H9 (cell line): ENCODE measurements around the gene BAZ2A. TPM values are rescaled to one million over a fixed set of nuclear protein-coding genes. Genes with fewer than 3 reads are reported as not detected.

Experiments used
- DNase-seq: peaks from one replicate; pipeline ENCODE4 v3.0.0-alpha.2; 2017
- H2AFZ ChIP-seq: one replicate; pipeline ENCODE4 v1.6.1; 2013; ENCODE audit warnings: mild to moderate bottlenecking, low read length, control low read depth, moderate library complexity
- H2AK5ac ChIP-seq: 2 replicates; pipeline ENCODE4 v1.6.1; 2013; ENCODE audit warnings: low read length, control low read depth, mixed read lengths; ENCODE audit not compliant: insufficient read length
- H2BK120ac ChIP-seq: one replicate; pipeline ENCODE4 v1.6.1; 2013; ENCODE audit warnings: low read depth, mild to moderate bottlenecking, low read length, control low read depth, inconsistent platforms; ENCODE audit not compliant: poor library complexity, severe bottlenecking
- H2BK12ac ChIP-seq: 2 replicates; pipeline ENCODE4 v1.6.1; 2013; ENCODE audit warnings: low read length, control low read depth, mixed read lengths, low read depth; ENCODE audit not compliant: insufficient read length
- H2BK15ac ChIP-seq: 2 replicates; pipeline ENCODE4 v1.6.1; 2013; ENCODE audit warnings: low read depth, low read length, control low read depth
- H2BK20ac ChIP-seq: one replicate; pipeline ENCODE4 v1.6.1; 2013; ENCODE audit warnings: low read depth, mild to moderate bottlenecking, low read length, control low read depth, inconsistent platforms; ENCODE audit not compliant: poor library complexity, severe bottlenecking
- H2BK5ac ChIP-seq: 2 replicates; pipeline ENCODE4 v1.6.1; 2013; ENCODE audit warnings: low read length, control low read depth, mixed read lengths; ENCODE audit not compliant: insufficient read length
- H3K14ac ChIP-seq: 2 replicates; pipeline ENCODE4 v1.6.1; 2013; ENCODE audit warnings: low read length, control low read depth; ENCODE audit not compliant: insufficient read depth
- H3K18ac ChIP-seq: 2 replicates; pipeline ENCODE4 v1.6.1; 2013; ENCODE audit warnings: low read depth, mild to moderate bottlenecking, mixed read lengths, low read length, control low read depth; ENCODE audit not compliant: insufficient read length
- H3K23ac ChIP-seq: 2 replicates; pipeline ENCODE4 v1.6.1; 2013; ENCODE audit warnings: low read length, control low read depth, mixed read lengths, low read depth; ENCODE audit not compliant: insufficient read length
- H3K23me2 ChIP-seq: 2 replicates; pipeline ENCODE4 v1.6.1; 2013; ENCODE audit warnings: low read depth, mild to moderate bottlenecking, mixed read lengths, low read length, control low read depth; ENCODE audit not compliant: insufficient read length, poor library complexity, severe bottlenecking
- H3K27ac ChIP-seq: 2 replicates; pipeline ENCODE4 v1.5.1; 2013; ENCODE audit warnings: low read length, control low read depth, mixed read lengths, low read depth; ENCODE audit not compliant: insufficient read length
- H3K27me3 ChIP-seq: 2 replicates; pipeline ENCODE4 v1.6.1; 2013; ENCODE audit warnings: low read length, control low read depth, inconsistent platforms; ENCODE audit not compliant: insufficient read depth
- H3K4ac ChIP-seq: 2 replicates; pipeline ENCODE4 v1.6.1; 2013; ENCODE audit warnings: low read depth, mild to moderate bottlenecking, control low read depth, inconsistent platforms, low read length, moderate library complexity
- H3K4me1 ChIP-seq: 2 replicates; pipeline ENCODE4 v1.6.1; 2013; ENCODE audit warnings: low read length, control low read depth, inconsistent platforms; ENCODE audit not compliant: insufficient read depth
- H3K4me2 ChIP-seq: 2 replicates; pipeline ENCODE4 v1.6.1; 2013; ENCODE audit warnings: low read length, control low read depth, mixed read lengths; ENCODE audit not compliant: insufficient read length, insufficient read depth
- H3K56ac ChIP-seq: 2 replicates; pipeline ENCODE4 v1.6.1; 2013; ENCODE audit warnings: low read depth, mild to moderate bottlenecking, mixed read lengths, low read length, control low read depth; ENCODE audit not compliant: insufficient read length
- H3K79me1 ChIP-seq: 2 replicates; pipeline ENCODE4 v1.6.1; 2013; ENCODE audit warnings: low read depth, mild to moderate bottlenecking, moderate library complexity, low read length, control low read depth, inconsistent platforms; ENCODE audit not compliant: insufficient read depth, poor library complexity, severe bottlenecking
- H3K79me2 ChIP-seq: 2 replicates; pipeline ENCODE4 v1.6.1; 2013; ENCODE audit warnings: low read length, control low read depth, inconsistent platforms; ENCODE audit not compliant: insufficient read depth
- H3K9ac ChIP-seq: 2 replicates; pipeline ENCODE4 v1.6.1; 2013; ENCODE audit warnings: low read length, control low read depth, mixed read lengths; ENCODE audit not compliant: insufficient read length; ENCODE audit errors: extremely low read depth
- H3K9me3 ChIP-seq: one replicate; pipeline ENCODE4 v1.6.1; 2013; ENCODE audit warnings: low read depth, low read length, inconsistent platforms; ENCODE audit not compliant: control insufficient read depth
- H3T11ph ChIP-seq: one replicate; pipeline ENCODE4 v1.6.1; 2013; ENCODE audit warnings: mild to moderate bottlenecking, low read length, control low read depth, inconsistent platforms
- H4K20me1 ChIP-seq: one replicate; pipeline ENCODE4 v1.6.1; 2013; ENCODE audit not compliant: control insufficient read depth, insufficient read length, insufficient read depth
- H4K5ac ChIP-seq: 2 replicates; pipeline ENCODE4 v1.6.1; 2013; ENCODE audit warnings: low read depth, mild to moderate bottlenecking, mixed read lengths, low read length, control low read depth; ENCODE audit not compliant: insufficient read length
- H4K8ac ChIP-seq: replicated peaks from 2 replicates; pipeline ENCODE4 v1.6.1; 2013; ENCODE audit warnings: low read length, control low read depth, mixed read lengths, low read depth; ENCODE audit not compliant: insufficient read length
- H4K91ac ChIP-seq: 2 replicates; pipeline ENCODE4 v1.6.1; 2013; ENCODE audit warnings: low read depth, mild to moderate bottlenecking, moderate library complexity, mixed read lengths, low read length, control low read depth; ENCODE audit not compliant: insufficient read length
- H3K27ac Mint-ChIP-seq, 3 experiments: 2 replicates in 2 of 3; 3 replicates in 1 of 3; pipeline ENCODE4 v1.8.0; 2020 to 2021; ENCODE audit warnings: mixed read lengths in 3 of 3, mild to moderate bottlenecking in 1 of 3, moderate library complexity in 1 of 3
- H3K27me3 Mint-ChIP-seq: 2 replicates; pipeline ENCODE4 v1.8.0; 2021; ENCODE audit warnings: low read depth, mild to moderate bottlenecking, moderate library complexity, mixed read lengths
- H3K36me3 Mint-ChIP-seq, 3 experiments: 2 replicates in 2 of 3; 3 replicates in 1 of 3; pipeline ENCODE4 v1.8.0; 2020 to 2021; ENCODE audit warnings: low read depth in 3 of 3, mixed read lengths in 3 of 3; ENCODE audit not compliant: insufficient read depth in 1 of 3
- H3K4me1 Mint-ChIP-seq, 2 experiments: 2 replicates each; pipeline ENCODE4 v1.8.0; 2020; ENCODE audit warnings: mixed read lengths in 2 of 2
- H3K4me3 Mint-ChIP-seq, 2 experiments: 2 replicates in 1 of 2; 3 replicates in 1 of 2; pipeline ENCODE4 v1.8.0; 2020 to 2021; ENCODE audit warnings: mild to moderate bottlenecking in 2 of 2, mixed read lengths in 2 of 2, moderate library complexity in 1 of 2
- H3K9me3 Mint-ChIP-seq, 2 experiments: 2 replicates in 1 of 2; 3 replicates in 1 of 2; pipeline ENCODE4 v1.8.0; 2020; ENCODE audit warnings: mild to moderate bottlenecking in 2 of 2, mixed read lengths in 2 of 2, moderate library complexity in 1 of 2
- CTCF ChIP-seq: fragments of 200-600 bp; sonication (generic); conservative IDR thresholded peaks from 3 replicates; pipeline ENCODE4 v1.8.0; 2021; ENCODE audit warnings: antibody characterized with exemption, mild to moderate bottlenecking
- WGBS: extraction: QIAGEN DNeasy Blood & Tissue Kit; methylation state at CpG from one replicate; pipeline ENCODE4 v1.1.7; 2013; ENCODE audit warnings: missing lambda C conversion rate, low lambda C conversion rate, mixed read lengths; ENCODE audit not compliant: insufficient read length; ENCODE audit errors: extremely low coverage; 5-methylcytosine and 5-hydroxymethylcytosine counted together
- total RNA-seq: library from RNA; stranded (reverse); gene quantifications from 2 replicates; pipeline ENCODE4 v1.2.1, GENCODE V29; 2021

Gene BAZ2A
- total RNA-seq, 1 experiment from 2014 or later, result 108 TPM

DNA sequence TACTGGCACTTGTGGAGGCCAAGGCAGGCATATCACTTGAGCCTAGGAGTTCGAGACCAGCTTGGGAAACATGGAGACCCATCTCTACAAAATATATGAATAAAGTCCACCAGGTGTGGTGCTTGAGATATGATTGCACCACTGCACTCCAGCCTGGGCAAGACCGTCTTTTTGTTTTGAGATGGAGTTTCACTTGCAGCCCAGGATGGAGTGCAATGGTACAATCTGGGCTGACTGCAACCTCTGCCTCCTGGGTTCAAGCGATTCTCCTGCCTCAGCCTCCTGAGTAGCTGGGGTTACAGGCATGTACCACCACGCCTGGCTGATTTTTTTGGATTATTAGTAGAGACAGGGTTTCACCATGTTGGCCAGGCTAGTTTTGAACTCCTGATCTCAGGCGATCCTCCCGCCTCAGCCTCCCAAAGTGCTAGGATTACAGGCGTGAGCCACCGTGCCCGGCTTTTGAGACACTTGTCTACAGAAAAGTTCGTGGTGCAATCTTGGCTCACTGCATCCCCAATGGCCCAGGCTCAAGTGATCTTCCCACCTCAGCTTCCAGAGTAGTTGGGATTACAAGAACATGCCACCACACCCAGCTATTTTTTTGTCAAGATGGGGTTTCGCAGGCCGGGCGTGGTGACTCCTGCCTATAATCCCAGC lies 32.0 kb upstream of the BAZ2A start:
- H3K9me3 Mint-ChIP-seq, result no peaks in the 10 kb centered on the region; a peak in 1 of 5 replicates
- Histone ChIP-seq H3K14ac (no peak overlapping the region), H3K9ac (no peak overlapping the region), H3K23me2 (no peaks in the 10 kb centered on the region), H3K79me1 (peaks cover 4% of the 10 kb centered on the region), H2AK5ac (no peak overlapping the region), H3K4me2 (no peak overlapping the region), H3K4me1 (no peaks in the 10 kb centered on the region), H4K20me1 (no peaks in the 10 kb centered on the region), H3K27ac (no peak overlapping the region), H3K23ac (no peak overlapping the region), H2BK12ac (no peak overlapping the region), H3T11ph (no peak overlapping the region), H2BK15ac (no peak overlapping the region), H4K8ac (no peak overlapping the region), H3K79me2 (no peaks in the 10 kb centered on the region), H2BK120ac (no peak overlapping the region), H3K9me3 (no peaks in the 10 kb centered on the region), H3K27me3 (no peaks in the 10 kb centered on the region), H2BK5ac (no peak overlapping the region), H4K5ac (no peak overlapping the region), H3K18ac (no peak overlapping the region), H2BK20ac (no peak overlapping the region), H3K4ac (no peak overlapping the region), H4K91ac (no peak overlapping the region), H2AFZ (no peak overlapping the region), H3K56ac (no peak overlapping the region)
- no CpG with 5 or more reads among the region's 13 CpGs for WGBS
- H3K27ac Mint-ChIP-seq, result peak overlapping the region in 1 of 3 experiments; percentile 76; a peak in 2 of 7 replicates
- no peaks in the 10 kb centered on the region for H3K27me3 Mint-ChIP-seq
- H3K4me1 Mint-ChIP-seq, result no peaks in the 10 kb centered on the region
- no peak for DNase-seq
- TF ChIP-seq CTCF, result no peak
- H3K36me3 Mint-ChIP-seq, result peaks cover 18 to 42% (median 34%) of the 10 kb centered on the region in 3 experiments; a peak in 6 of 7 replicates
- H3K4me3 Mint-ChIP-seq, result no peak overlapping the region
